ENCODE data around the gene GH1. TPM values are rescaled to one million over a fixed set of nuclear protein-coding genes. Genes with fewer than 3 reads are reported as not detected.

Gene GH1
- polyA plus RNA-seq, 1 of the 3 experiments (the other 2 are of a cell fraction) = not detected

DNA sequence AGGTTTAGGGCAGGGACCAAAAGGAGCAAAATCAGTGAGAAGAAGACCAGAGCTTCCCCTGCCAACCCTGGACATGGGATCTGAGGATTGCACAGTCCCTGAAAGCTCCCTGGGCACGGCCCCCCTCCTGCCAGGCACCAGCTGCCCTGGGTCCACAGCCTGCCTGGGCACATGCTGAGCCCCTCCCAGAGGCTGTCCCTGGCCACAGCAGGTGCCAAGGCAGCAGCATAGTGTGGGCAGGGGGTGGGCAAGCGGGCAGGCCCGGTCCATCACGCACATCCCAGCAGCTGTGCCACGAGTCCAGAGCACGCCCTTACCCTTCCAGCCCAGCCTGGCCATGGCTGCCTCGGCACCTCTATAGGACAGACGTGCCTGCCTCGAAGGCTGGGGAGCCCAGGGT, 41.4 kb upstream of the GH1 start:
- H3K9ac ChIP-seq = no peak overlapping the region
- H2AFZ ChIP-seq (ENCODE audit: low read depth) = no peak overlapping the region
- H3K36me3 ChIP-seq (replicated peaks in 1 of 2; ENCODE audit: control insufficient read depth in 1 of 2, insufficient read depth in 2 of 2, low read length in 1 of 2) = no peaks in the 10 kb centered on the region
- H3K27ac ChIP-seq (ENCODE audit: low read depth in 2 of 2, low read length in 1 of 2) = no peak overlapping the region
- H3K4me2 ChIP-seq = no peak overlapping the region
- no peaks in the 10 kb centered on the region for H3K9me3 ChIP-seq
- H3F3A ChIP-seq (replicated peaks; ENCODE audit: insufficient read depth) = no peaks in the 10 kb centered on the region
- ChIA-PET CTCF (interaction anchor here (2.0 to 7.9 kb wide), 3 partner anchors 9 to 174 kb away, joined by 6 to 69 read pairs (median 9); no protein-coding TSS in a partner anchor), POLR2A (no interaction called here)
- no peaks in the 10 kb centered on the region for H4K20me1 ChIP-seq (ENCODE audit: insufficient read depth)
- no peaks in the 10 kb centered on the region for H3K27me3 ChIP-seq (ENCODE audit: insufficient read depth)
- H3K79me2 ChIP-seq (ENCODE audit: insufficient read depth) = no peaks in the 10 kb centered on the region
- peaks cover 0 to under 1% of the 10 kb centered on the region in 2 experiments; a peak in 1 of 4 replicates for H3K4me1 ChIP-seq (ENCODE audit: control insufficient read depth in 1 of 2, insufficient read depth in 2 of 2, low read depth in 1 of 2, low read length in 1 of 2)
- DNase-seq = no peak
- TF ChIP-seq NFIC (IDR thresholded peaks at IDR 0.05; ENCODE audit: borderline replicate concordance) (no peak), MEF2A (IDR thresholded peaks at IDR 0.05; ENCODE audit: borderline replicate concordance, low read depth) (no peak)
- TF ChIP-seq, protein P1, sequence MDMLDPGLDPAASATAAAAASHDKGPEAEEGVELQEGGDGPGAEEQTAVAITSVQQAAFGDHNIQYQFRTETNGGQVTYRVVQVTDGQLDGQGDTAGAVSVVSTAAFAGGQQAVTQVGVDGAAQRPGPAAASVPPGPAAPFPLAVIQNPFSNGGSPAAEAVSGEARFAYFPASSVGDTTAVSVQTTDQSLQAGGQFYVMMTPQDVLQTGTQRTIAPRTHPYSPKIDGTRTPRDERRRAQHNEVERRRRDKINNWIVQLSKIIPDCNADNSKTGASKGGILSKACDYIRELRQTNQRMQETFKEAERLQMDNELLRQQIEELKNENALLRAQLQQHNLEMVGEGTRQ (IDR thresholded peaks at IDR 0.05; ENCODE audit: borderline replicate concordance, low read depth, low read length) = no peak
- no peaks in the 10 kb centered on the region for H3K9me2 ChIP-seq
- WGBS (ENCODE audit: low lambda C conversion rate) = 54% methylated on average over 5 of the region's 9 CpGs
- no peak overlapping the region for H3K4me3 ChIP-seq (ENCODE audit: low read depth in 2 of 2, low read length in 1 of 2)

GRCh38 chr17:63956296-63956920, 37.8 kb upstream of the GH1 start:
- no peak overlapping the region for H3K9ac ChIP-seq
- H3K27me3 ChIP-seq (ENCODE audit: insufficient read depth) = 0 out of 2 replicates have a peak, but pooled peaks cover 6% of the 10 kb centered on the region
- DNase-seq = no peak
- no peaks in the 10 kb centered on the region for H3K9me3 ChIP-seq
- no peaks in the 10 kb centered on the region for H3K9me2 ChIP-seq
- no peaks in the 10 kb centered on the region for H3K79me2 ChIP-seq (ENCODE audit: insufficient read depth)
- H3K36me3 ChIP-seq (replicated peaks in 1 of 2; ENCODE audit: control insufficient read depth in 1 of 2, insufficient read depth in 2 of 2, low read length in 1 of 2) = no peaks in the 10 kb centered on the region
- no peak overlapping the region for H3K4me2 ChIP-seq
- ChIA-PET CTCF (interaction anchor here (0.7 to 7.9 kb wide), 12 partner anchors 10 to 177 kb away, joined by 3 to 69 read pairs (median 4); partner anchors contain the start of genes CSHL1 and GH1), POLR2A (no interaction called here)
- H3K4me1 ChIP-seq (ENCODE audit: control insufficient read depth in 1 of 2, insufficient read depth in 2 of 2, low read depth in 1 of 2, low read length in 1 of 2) = peaks cover 0 to 13% of the 10 kb centered on the region in 2 experiments; a peak in 1 of 4 replicates
- no peak overlapping the region for H2AFZ ChIP-seq (ENCODE audit: low read depth)
- H4K20me1 ChIP-seq (ENCODE audit: insufficient read depth) = no peaks in the 10 kb centered on the region
- TF ChIP-seq RXRA (IDR thresholded peaks at IDR 0.05; ENCODE audit: borderline replicate concordance, low read depth) (no peak), IRF3 (IDR thresholded peaks at IDR 0.05; ENCODE audit: low read depth, low read length) (no peak), RFX5 (IDR thresholded peaks at IDR 0.05; ENCODE audit: low read length) (no peak), TCF12 (IDR thresholded peaks at IDR 0.05) (no peak), POLR2AphosphoS5 (IDR thresholded peaks at IDR 0.05; ENCODE audit: low read depth, low read length) (no peak), TAF1 (IDR thresholded peaks at IDR 0.05; ENCODE audit: borderline replicate concordance, low read depth, low read length) (no peak), GABPA (IDR thresholded peaks at IDR 0.05; ENCODE audit: low read depth) (no peak), NFIC (IDR thresholded peaks at IDR 0.05; ENCODE audit: borderline replicate concordance) (no peak), NRF1 (IDR thresholded peaks at IDR 0.05; ENCODE audit: low read depth, low read length) (no peak), FOXJ3 (CRISPR knock-in tag; IDR thresholded peaks at IDR 0.05) (no peak), EZH2phosphoT487 (IDR thresholded peaks at IDR 0.05; ENCODE audit: borderline replicate concordance, low read depth) (no peak), ELF1 (IDR thresholded peaks at IDR 0.05) (no peak), GATA2 (CRISPR knock-in tag; IDR thresholded peaks at IDR 0.05) (no peak), JUND (IDR thresholded peaks at IDR 0.05) (no peak), MXI1 (IDR thresholded peaks at IDR 0.05; ENCODE audit: low read depth, low read length) (no peak), CHD2 (IDR thresholded peaks at IDR 0.05; ENCODE audit: low read length, partially characterized antibody) (no peak)
- TF ChIP-seq, protein P2, sequence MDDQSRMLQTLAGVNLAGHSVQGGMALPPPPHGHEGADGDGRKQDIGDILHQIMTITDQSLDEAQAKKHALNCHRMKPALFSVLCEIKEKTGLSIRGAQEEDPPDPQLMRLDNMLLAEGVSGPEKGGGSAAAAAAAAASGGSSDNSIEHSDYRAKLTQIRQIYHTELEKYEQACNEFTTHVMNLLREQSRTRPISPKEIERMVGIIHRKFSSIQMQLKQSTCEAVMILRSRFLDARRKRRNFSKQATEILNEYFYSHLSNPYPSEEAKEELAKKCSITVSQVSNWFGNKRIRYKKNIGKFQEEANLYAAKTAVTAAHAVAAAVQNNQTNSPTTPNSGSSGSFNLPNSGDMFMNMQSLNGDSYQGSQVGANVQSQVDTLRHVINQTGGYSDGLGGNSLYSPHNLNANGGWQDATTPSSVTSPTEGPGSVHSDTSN (IDR thresholded peaks at IDR 0.05) = no peak
- TF ChIP-seq, protein P3, sequence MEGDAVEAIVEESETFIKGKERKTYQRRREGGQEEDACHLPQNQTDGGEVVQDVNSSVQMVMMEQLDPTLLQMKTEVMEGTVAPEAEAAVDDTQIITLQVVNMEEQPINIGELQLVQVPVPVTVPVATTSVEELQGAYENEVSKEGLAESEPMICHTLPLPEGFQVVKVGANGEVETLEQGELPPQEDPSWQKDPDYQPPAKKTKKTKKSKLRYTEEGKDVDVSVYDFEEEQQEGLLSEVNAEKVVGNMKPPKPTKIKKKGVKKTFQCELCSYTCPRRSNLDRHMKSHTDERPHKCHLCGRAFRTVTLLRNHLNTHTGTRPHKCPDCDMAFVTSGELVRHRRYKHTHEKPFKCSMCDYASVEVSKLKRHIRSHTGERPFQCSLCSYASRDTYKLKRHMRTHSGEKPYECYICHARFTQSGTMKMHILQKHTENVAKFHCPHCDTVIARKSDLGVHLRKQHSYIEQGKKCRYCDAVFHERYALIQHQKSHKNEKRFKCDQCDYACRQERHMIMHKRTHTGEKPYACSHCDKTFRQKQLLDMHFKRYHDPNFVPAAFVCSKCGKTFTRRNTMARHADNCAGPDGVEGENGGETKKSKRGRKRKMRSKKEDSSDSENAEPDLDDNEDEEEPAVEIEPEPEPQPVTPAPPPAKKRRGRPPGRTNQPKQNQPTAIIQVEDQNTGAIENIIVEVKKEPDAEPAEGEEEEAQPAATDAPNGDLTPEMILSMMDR (IDR thresholded peaks at IDR 0.05) = no peak
- TF ChIP-seq, protein P4, sequence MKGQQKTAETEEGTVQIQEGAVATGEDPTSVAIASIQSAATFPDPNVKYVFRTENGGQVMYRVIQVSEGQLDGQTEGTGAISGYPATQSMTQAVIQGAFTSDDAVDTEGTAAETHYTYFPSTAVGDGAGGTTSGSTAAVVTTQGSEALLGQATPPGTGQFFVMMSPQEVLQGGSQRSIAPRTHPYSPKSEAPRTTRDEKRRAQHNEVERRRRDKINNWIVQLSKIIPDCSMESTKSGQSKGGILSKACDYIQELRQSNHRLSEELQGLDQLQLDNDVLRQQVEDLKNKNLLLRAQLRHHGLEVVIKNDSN (IDR thresholded peaks at IDR 0.05; ENCODE audit: borderline replicate concordance, low read depth) = no peak
- 84% methylated on average over 5 of the region's 5 CpGs for WGBS (ENCODE audit: low lambda C conversion rate)
- no peak overlapping the region for H3K4me3 ChIP-seq (ENCODE audit: low read depth in 2 of 2, low read length in 1 of 2)
- no peaks in the 10 kb centered on the region for H3F3A ChIP-seq (replicated peaks; ENCODE audit: insufficient read depth)
- no peak overlapping the region for H3K27ac ChIP-seq (ENCODE audit: low read depth in 2 of 2, low read length in 1 of 2)

Data from SK-N-SH (cell line).